ENCODE data around the gene TNF.

Gene TNF

GRCh38 chr6:31575335-31575901 is at the start of gene TNF:
Gene TNF, plus strand, starts transcription at chr6:31575565. Its CDS starts 177 bp downstream, at chr6:31575742.
- DNase-seq = peak; percentile 90 to 93

- DNase-seq = no peak
Measured at GRCh38 chr6:31525932-31526591, 49.3 kb upstream of the TNF start.

- no peak for DNase-seq
Measured at GRCh38 chr6:31528307-31528777, 47.0 kb upstream of the TNF start.

GRCh38 chr6:31528821-31529328 is 46.5 kb upstream of the TNF start, which contains the start of gene MCCD1:
Gene MCCD1, plus strand, starts transcription at chr6:31528962. Its CDS starts 53 bp downstream, at chr6:31529015.
- no peak for DNase-seq

- no peak for DNase-seq
Measured at GRCh38 chr6:31529329-31530150, 45.8 kb upstream of the TNF start.

- DNase-seq = no peak
Measured at GRCh38 chr6:31530659-31531058, 44.7 kb upstream of the TNF start.

- no peak for DNase-seq
Measured at GRCh38 chr6:31531162-31531561, 44.2 kb upstream of the TNF start.

GRCh38 chr6:31531771-31532643 is 43.4 kb upstream of the TNF start:
- no peak for DNase-seq

GRCh38 chr6:31532644-31533454 is 42.5 kb upstream of the TNF start:
- no peak for DNase-seq

- DNase-seq = no peak
Measured at GRCh38 chr6:31533455-31533841, 41.9 kb upstream of the TNF start.

GRCh38 chr6:31534011-31534410 is 41.4 kb upstream of the TNF start:
- no peak for DNase-seq

GRCh38 chr6:31534521-31535040 is 40.8 kb upstream of the TNF start:
- DNase-seq = no peak

GRCh38 chr6:31535538-31536324 is 39.6 kb upstream of the TNF start:
- DNase-seq = no peak

- peak in 1 of 2 donors; percentile 43 for DNase-seq
Measured at GRCh38 chr6:31538805-31539400, 36.5 kb upstream of the TNF start.

- no peak for DNase-seq
Measured at GRCh38 chr6:31540640-31541039, 34.7 kb upstream of the TNF start.

- DNase-seq = peak; percentile 75 to 85
Measured at GRCh38 chr6:31541059-31541657, 34.2 kb upstream of the TNF start.

- DNase-seq = peak; percentile 96
Measured at GRCh38 chr6:31541658-31542521, 33.5 kb upstream of the TNF start, which contains the start of gene DDX39B. Gene DDX39B, minus strand, starts transcription at chr6:31542003. Its CDS starts 1,471 bp downstream, at chr6:31540532.

GRCh38 chr6:31543639-31544038 is 31.7 kb upstream of the TNF start:
- no peak for DNase-seq

Data from CD4-positive, alpha-beta T cell treated with Interleukin-4 for 1 hour (primary cell).